B cell (primary cell): ENCODE data around the gene SKP1. TPM values are rescaled to one million over a fixed set of nuclear protein-coding genes. Genes with fewer than 3 reads are reported as not detected.
"Not testable (repeated sequence)": the region's sequence is repeated elsewhere in the genome, so short reads cannot be mapped to it uniquely, and the experiment has no call there.

Source experiments
- ATAC-seq: fragments of 200-7000 bp; cut with Tn5 transposase; one replicate; pipeline ENCODE4 v1.10.0; 2021; ENCODE audit warnings: low read depth, mild to moderate bottlenecking, moderate number of reproducible peaks, moderate library complexity
- CTCF ChIA-PET: fragments of 350-600 bp; sonication (Branson Sonifier 250); formaldehyde crosslinking; loops from one replicate; lab custom pipeline; 2021; ENCODE audit warnings: antibody characterized with exemption, inconsistent platforms; lab: Charles Lee
- POLR2A ChIA-PET: fragments of 350-600 bp; sonication (Branson Sonifier 250); formaldehyde crosslinking; loops from one replicate; lab custom pipeline; 2021; ENCODE audit warnings: antibody characterized with exemption; lab: Charles Lee
- DNase-seq: peaks from one replicate; pipeline ENCODE4 v3.0.0; 2013
- H2AFZ ChIP-seq: 2 replicates; pipeline ENCODE4 v1.6.1; 2012; ENCODE audit warnings: mild to moderate bottlenecking, low read depth, low read length; ENCODE audit not compliant: insufficient read depth, poor library complexity, severe bottlenecking
- H3K27ac ChIP-seq, 2 donors: 1 replicate in 1 of 2; 2 replicates in 1 of 2; pipeline ENCODE4 v1.5.1; 2012 to 2013; ENCODE audit warnings: low read length in 2 of 2, mild to moderate bottlenecking in 2 of 2, moderate library complexity in 1 of 2
- H3K27me3 ChIP-seq, 4 experiments: fragments of 200-600 bp in 1 of 4; sonication (generic) in 1 of 4; replicated peaks in 1 of 4; 1 replicate in 2 of 4; 2 replicates in 2 of 4; pipeline versions ENCODE4 v1.6.1 to v1.7.0; 2013 to 2016; ENCODE audit warnings: low read length in 3 of 4, mild to moderate bottlenecking in 2 of 4, mixed read lengths in 1 of 4, moderate library complexity in 1 of 4; ENCODE audit not compliant: insufficient read depth in 4 of 4, control insufficient read depth in 3 of 4; ENCODE audit errors: control extremely low read depth in 1 of 4
- H3K36me3 ChIP-seq, 2 experiments: replicated peaks in 1 of 2; 1 replicate in 1 of 2; 2 replicates in 1 of 2; pipeline versions ENCODE4 v1.6.1 to v1.7.1; 2013; ENCODE audit warnings: low read length in 1 of 2; ENCODE audit not compliant: insufficient read depth in 2 of 2, control insufficient read depth in 1 of 2; ENCODE audit errors: control extremely low read depth in 1 of 2, extremely low read depth in 1 of 2
- H3K4me1 ChIP-seq, 2 donors: fragments of 200-600 bp in 1 of 2; sonication (generic) in 1 of 2; 1 replicate in 1 of 2; 2 replicates in 1 of 2; pipeline versions ENCODE4 v1.5.1 to v1.6.1; 2013 to 2017; ENCODE audit warnings: low read length in 2 of 2; ENCODE audit not compliant: control insufficient read depth in 2 of 2, insufficient read depth in 2 of 2
- H3K4me2 ChIP-seq: replicated peaks from 2 replicates; pipeline ENCODE3; 2012; ENCODE audit warnings: mild to moderate bottlenecking, low read depth, low read length; ENCODE audit not compliant: poor library complexity, severe bottlenecking
- H3K4me3 ChIP-seq, 5 experiments: fragments of 200-600 bp in 1 of 5; sonication (generic) in 1 of 5; 1 replicate in 3 of 5; 2 replicates in 2 of 5; pipeline versions ENCODE4 v1.5.1 to v1.7.0; 2011 to 2016; ENCODE audit warnings: low read length in 4 of 5, mild to moderate bottlenecking in 4 of 5, low read depth in 2 of 5, control low read depth in 1 of 5, moderate library complexity in 1 of 5; ENCODE audit not compliant: insufficient read depth in 1 of 5; ENCODE audit errors: control extremely low read depth in 1 of 5, extremely low read depth in 1 of 5
- H3K79me2 ChIP-seq: fragments of 200-600 bp; sonication (generic); one replicate; pipeline ENCODE4 v1.6.0; 2016; ENCODE audit warnings: low read length; ENCODE audit not compliant: control insufficient read depth, insufficient read depth
- H3K9ac ChIP-seq: fragments of 200-600 bp; sonication (generic); 2 replicates; pipeline ENCODE4 v1.6.1; 2017; ENCODE audit warnings: mild to moderate bottlenecking, low read length, moderate library complexity
- H3K9me3 ChIP-seq, 3 donors: one replicate each; pipeline versions ENCODE4 v1.6.1 to v1.7.1; 2013; ENCODE audit warnings: low read length in 2 of 3; ENCODE audit not compliant: control insufficient read depth in 2 of 3, insufficient read depth in 1 of 3; ENCODE audit errors: control extremely low read depth in 1 of 3
- H4K20me1 ChIP-seq: 2 replicates; pipeline ENCODE4 v1.6.0; 2012; ENCODE audit warnings: mild to moderate bottlenecking, low read length; ENCODE audit not compliant: insufficient read depth, control insufficient read depth, poor library complexity, severe bottlenecking
- H3K27ac Mint-ChIP-seq: one replicate; pipeline ENCODE4 v1.8.0; 2021; ENCODE audit warnings: mixed read lengths
- H3K27me3 Mint-ChIP-seq: one replicate; pipeline ENCODE4 v1.8.0; 2021; ENCODE audit warnings: mixed read lengths
- H3K4me1 Mint-ChIP-seq: one replicate; pipeline ENCODE4 v1.8.0; 2021; ENCODE audit warnings: mixed read lengths
- H3K4me3 Mint-ChIP-seq: one replicate; pipeline ENCODE4 v1.8.0; 2021; ENCODE audit warnings: mixed read lengths
- H3K9me3 Mint-ChIP-seq: one replicate; pipeline ENCODE4 v1.8.0; 2022; ENCODE audit warnings: mixed read lengths; ENCODE audit not compliant: insufficient read depth
- EZH2 ChIP-seq: IDR thresholded peaks from 2 replicates; pipeline ENCODE4 v1.6.1; 2012; ENCODE audit warnings: borderline replicate concordance, low read depth, mild to moderate bottlenecking, moderate library complexity, low read length; ENCODE audit not compliant: insufficient read depth, poor library complexity, severe bottlenecking
- WGBS: methylation state at CpG from one replicate; pipeline ENCODE4 v1.1.5; 2013; ENCODE audit warnings: missing lambda C conversion rate; ENCODE audit not compliant: insufficient coverage; 5-methylcytosine and 5-hydroxymethylcytosine counted together
- intact Hi-C: fragments of 100-400 bp; cut with micrococcal nuclease; formaldehyde crosslinking; loops from one replicate; pipeline ENCODE4 v1.10.0; 2022
- polyA plus RNA-seq: library from polyadenylated mRNA; depleted of rRNA; stranded (reverse); fragments of >200 nt; gene quantifications from 2 replicates; pipeline ENCODE4 v1.2.3, GENCODE V29; 2012
- total RNA-seq, 2 donors: library from RNA; stranded (reverse); fragments of 120-200 nt in 1 of 2; gene quantifications; 1 replicate in 1 of 2; 2 replicates in 1 of 2; pipeline versions ENCODE4 v1.2.3 to v1.2.4, GENCODE V29; 2013 to 2022
- TF ChIP-seq, protein P1 (sequence below): fragments of 200-600 bp; IDR thresholded peaks from one replicate; pipeline ENCODE4 v1.8.0; 2022; ENCODE audit warnings: antibody characterized with exemption, mild to moderate bottlenecking

The SKP1 gene
- total and polyA plus RNA-seq, 2 donors (not counting 1 experiment from before 2014, with no cell fraction given): 108 to 186 TPM

DNA sequence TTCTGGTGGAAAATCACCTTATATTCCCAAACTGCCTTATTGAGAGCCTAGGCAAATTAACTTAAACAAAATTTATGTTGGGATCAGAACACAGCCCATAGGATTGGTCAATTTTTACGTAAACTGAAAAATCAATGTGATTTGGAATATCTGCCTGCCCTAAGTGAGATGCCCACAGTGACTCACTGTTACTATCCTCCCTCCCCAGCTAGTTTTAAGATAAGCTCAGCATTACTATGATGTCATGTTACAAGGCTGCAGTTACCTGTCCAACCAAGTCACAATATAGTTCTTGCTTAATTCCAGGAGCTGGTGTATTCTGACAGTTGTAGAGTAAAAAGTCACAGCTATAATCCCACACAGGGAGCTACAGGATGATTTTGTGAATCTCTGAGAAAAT is 23.1 kb downstream of the SKP1 start:
- Histone ChIP-seq H3K36me3 (peaks cover 9 to 81% of the 10 kb centered on the region in 2 experiments), H3K4me2 (no peak overlapping the region), H3K79me2 (peaks cover 7% of the 10 kb centered on the region), H3K9me3 (no peaks in the 10 kb centered on the region), H3K9ac (no peak overlapping the region), H3K4me1 (no peaks in the 10 kb centered on the region), H3K4me3 (no peak overlapping the region), H2AFZ (no peak overlapping the region), H3K27ac (no peak overlapping the region), H4K20me1 (peaks cover 24% of the 10 kb centered on the region), H3K27me3 (no peaks in the 10 kb centered on the region)
- Mint-ChIP-seq H3K4me1 (no peaks in the 10 kb centered on the region), H3K27me3 (no peaks in the 10 kb centered on the region), H3K27ac (no peak overlapping the region), H3K4me3 (no peak overlapping the region), H3K9me3 (no peaks in the 10 kb centered on the region)
- WGBS: 100% methylated on average over 1 of the region's 1 CpG
- POLR2A ChIA-PET: no interaction called here
- intact Hi-C loops: no loop called here
- no peak for ATAC-seq
- TF ChIP-seq, protein P1, sequence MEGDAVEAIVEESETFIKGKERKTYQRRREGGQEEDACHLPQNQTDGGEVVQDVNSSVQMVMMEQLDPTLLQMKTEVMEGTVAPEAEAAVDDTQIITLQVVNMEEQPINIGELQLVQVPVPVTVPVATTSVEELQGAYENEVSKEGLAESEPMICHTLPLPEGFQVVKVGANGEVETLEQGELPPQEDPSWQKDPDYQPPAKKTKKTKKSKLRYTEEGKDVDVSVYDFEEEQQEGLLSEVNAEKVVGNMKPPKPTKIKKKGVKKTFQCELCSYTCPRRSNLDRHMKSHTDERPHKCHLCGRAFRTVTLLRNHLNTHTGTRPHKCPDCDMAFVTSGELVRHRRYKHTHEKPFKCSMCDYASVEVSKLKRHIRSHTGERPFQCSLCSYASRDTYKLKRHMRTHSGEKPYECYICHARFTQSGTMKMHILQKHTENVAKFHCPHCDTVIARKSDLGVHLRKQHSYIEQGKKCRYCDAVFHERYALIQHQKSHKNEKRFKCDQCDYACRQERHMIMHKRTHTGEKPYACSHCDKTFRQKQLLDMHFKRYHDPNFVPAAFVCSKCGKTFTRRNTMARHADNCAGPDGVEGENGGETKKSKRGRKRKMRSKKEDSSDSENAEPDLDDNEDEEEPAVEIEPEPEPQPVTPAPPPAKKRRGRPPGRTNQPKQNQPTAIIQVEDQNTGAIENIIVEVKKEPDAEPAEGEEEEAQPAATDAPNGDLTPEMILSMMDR: no peak
- TF ChIP-seq EZH2: no peak
- CTCF ChIA-PET: interaction anchor here (0.8 to 25.7 kb wide), 6 partner anchors 8 to 114 kb away, joined by 3 to 644 read pairs (median 6); no protein-coding TSS in a partner anchor
- no peak for DNase-seq

DNA sequence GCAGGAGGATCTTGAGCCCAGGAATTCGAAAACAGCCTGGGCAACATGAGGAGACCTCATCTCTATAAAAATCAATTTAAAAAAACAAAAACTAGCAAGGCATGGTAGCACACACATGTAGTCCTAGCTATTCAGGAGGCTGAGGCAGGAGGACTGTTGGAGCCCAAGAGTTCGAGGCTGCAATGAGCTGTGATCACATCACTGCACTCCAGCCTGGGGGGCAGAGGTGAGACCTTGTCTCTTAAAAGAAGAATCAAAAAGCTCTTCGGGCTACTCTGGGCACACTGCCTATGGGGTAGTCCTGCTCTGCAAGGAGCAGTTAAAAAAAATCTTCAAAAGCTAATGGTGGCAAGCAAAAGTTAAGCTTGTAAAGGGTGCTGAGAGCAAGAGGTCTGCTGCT is 23.5 kb downstream of the SKP1 start:
- POLR2A ChIA-PET: no interaction called here
- Histone ChIP-seq H3K4me2 (no peak overlapping the region), H3K79me2 (peaks cover 7% of the 10 kb centered on the region), H4K20me1 (peaks cover 24% of the 10 kb centered on the region), H2AFZ (no peak overlapping the region), H3K9ac (no peak overlapping the region), H3K27ac (no peak overlapping the region), H3K4me3 (no peak overlapping the region), H3K36me3 (peaks cover 9 to 78% of the 10 kb centered on the region in 2 experiments), H3K4me1 (no peaks in the 10 kb centered on the region), H3K27me3 (no peaks in the 10 kb centered on the region), H3K9me3 (no peaks in the 10 kb centered on the region)
- Mint-ChIP-seq H3K9me3 (no peaks in the 10 kb centered on the region), H3K4me3 (no peak overlapping the region), H3K27ac (no peak overlapping the region), H3K4me1 (peaks cover 2% of the 10 kb centered on the region), H3K27me3 (no peaks in the 10 kb centered on the region)
- DNase-seq (no peak), ATAC-seq (no peak)
- intact Hi-C loops: no loop called here
- CTCF ChIA-PET: interaction anchor here (0.6 to 25.7 kb wide), 7 partner anchors 9 to 113 kb away, joined by 3 to 644 read pairs (median 5); no protein-coding TSS in a partner anchor
- 100% methylated on average over 2 of the region's 3 CpGs for WGBS
- no peak for TF ChIP-seq EZH2
- TF ChIP-seq, protein P1: no peak

DNA sequence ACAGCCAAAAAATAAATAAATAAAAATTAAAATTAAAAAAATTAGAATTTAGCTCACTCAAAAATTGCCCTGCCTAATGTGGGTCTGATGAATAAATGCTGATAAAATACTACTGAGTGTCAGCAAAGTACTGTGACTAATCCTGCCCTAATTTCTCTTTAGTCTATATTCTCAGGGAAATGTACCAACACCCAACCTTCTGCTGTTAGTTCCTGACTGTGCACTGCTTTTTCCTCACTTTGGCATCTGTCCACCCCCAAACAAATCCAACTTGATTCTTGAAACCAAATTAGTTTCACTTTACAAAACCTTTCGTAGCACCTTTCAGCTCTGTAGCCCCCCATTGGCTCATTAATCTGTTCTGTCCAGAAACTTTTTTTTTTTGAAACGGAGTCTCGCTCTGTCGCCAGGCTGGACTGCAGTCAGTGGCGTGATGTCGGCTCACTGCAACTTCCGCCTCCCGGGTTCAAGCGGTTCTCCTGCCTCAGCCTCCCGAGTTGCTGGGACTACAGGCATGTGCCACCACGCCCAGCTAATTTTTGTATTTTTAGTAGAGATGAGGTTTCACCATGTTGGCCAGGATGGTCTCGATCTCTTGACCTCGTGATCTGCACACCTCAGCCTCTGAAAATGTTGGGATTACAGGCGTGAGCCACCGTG is 24.4 kb downstream of the SKP1 start:
- H3K4me2 ChIP-seq, ATAC-seq, H3K27ac ChIP-seq, H3K9me3 Mint-ChIP-seq, H3K9me3 ChIP-seq, H2AFZ ChIP-seq, intact Hi-C loops, H3K27me3 ChIP-seq, POLR2A ChIA-PET, H3K4me3 Mint-ChIP-seq, H3K4me1 Mint-ChIP-seq, H3K4me1 ChIP-seq, H3K9ac ChIP-seq, H3K79me2 ChIP-seq, H3K27me3 Mint-ChIP-seq, DNase-seq, H3K4me3 ChIP-seq, H3K27ac Mint-ChIP-seq: not testable (repeated sequence)
- CTCF ChIA-PET: interaction anchor here (0.6 to 25.7 kb wide), 8 partner anchors 9 to 112 kb away, joined by 3 to 644 read pairs (median 4); no protein-coding TSS in a partner anchor
- over 99% methylated on average over 13 of the region's 15 CpGs for WGBS
- peaks cover 6 to 73% of the 10 kb centered on the region in 2 experiments for H3K36me3 ChIP-seq
- peaks cover 24% of the 10 kb centered on the region for H4K20me1 ChIP-seq
